PFSK-1 (cell line): ENCODE measurements around the gene ZNF541.

Source experiments
- FOXP2 ChIP-seq: optimal IDR thresholded peaks from 2 replicates; pipeline ENCODE3; 2011; ENCODE audit warnings: borderline replicate concordance, control low read depth, inconsistent platforms; ENCODE audit not compliant: insufficient read depth; ENCODE audit errors: extremely low read length, extremely low read depth
- POLR2AphosphoS5 ChIP-seq: IDR thresholded peaks from 2 replicates; pipeline ENCODE4 v1.6.1; 2012; ENCODE audit warnings: low read depth, mild to moderate bottlenecking, control low read depth, low read length, moderate library complexity
- REST ChIP-seq, 2 experiments: IDR thresholded peaks; 2 replicates each; pipeline versions ENCODE4 v1.6.1 to v1.8.0; 2011 to 2012; ENCODE audit warnings: low read depth in 2 of 2, low read length in 2 of 2, control low read depth in 1 of 2, inconsistent platforms in 1 of 2, mild to moderate bottlenecking in 1 of 2, moderate library complexity in 1 of 2; ENCODE audit not compliant: insufficient read depth in 1 of 2
- SIN3A ChIP-seq: IDR thresholded peaks from 2 replicates; pipeline ENCODE4 v1.6.1; 2012; ENCODE audit warnings: mild to moderate bottlenecking, low read length, moderate library complexity, borderline replicate concordance; ENCODE audit not compliant: insufficient read depth
- TAF1 ChIP-seq: IDR thresholded peaks from 2 replicates; pipeline ENCODE4 v1.6.1; 2012; ENCODE audit warnings: low read length, control low read depth, borderline replicate concordance; ENCODE audit not compliant: insufficient read depth

DNA sequence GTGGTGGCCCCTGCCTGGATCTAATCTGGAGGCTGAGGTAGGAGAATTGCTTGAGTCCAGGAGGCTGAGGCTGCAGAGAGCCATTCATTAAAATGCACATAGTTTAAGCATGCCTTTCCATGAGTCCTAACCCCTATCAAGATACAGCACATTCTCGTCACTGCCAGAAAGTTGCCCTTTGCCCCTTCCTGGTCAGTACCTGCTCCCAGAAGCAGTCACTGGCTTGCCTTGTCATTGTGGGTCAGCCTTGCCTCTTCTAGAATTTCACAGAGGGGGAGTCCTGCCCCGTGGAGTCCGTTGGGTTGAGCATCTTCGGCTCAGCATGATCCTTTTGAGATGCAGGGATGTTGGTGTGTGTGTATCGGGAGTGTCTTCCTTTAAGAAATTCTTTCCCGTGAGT lies 46.8 kb upstream of the ZNF541 start:
- TF ChIP-seq TAF1: no peak
- no peak for TF ChIP-seq SIN3A
- TF ChIP-seq POLR2AphosphoS5: no peak
- TF ChIP-seq REST (IDR thresholded peaks at IDR 0.05; ENCODE audit: insufficient read depth in 1 of 2, low read depth in 2 of 2, low read length in 2 of 2): no peak
- TF ChIP-seq FOXP2: no peak
